Memory B cell (primary cell): ENCODE data around the gene DPP9.
A peak's percentile ranks its signal among the peaks of the same experiment; 100 is the strongest.

Experiments
- ATAC-seq: fragments of 150-1000 bp; cut with Tn5 transposase; 2 replicates; pipeline ENCODE4 v1.10.0; 2021; ENCODE audit warnings: low read depth, mild to moderate bottlenecking, moderate library complexity
- DNase-seq, 2 donors: peaks; one replicate each; pipeline ENCODE4 v3.0.0; 2022; ENCODE audit warnings: low spot score in 2 of 2
- H3K27ac Mint-ChIP-seq: one replicate; pipeline ENCODE4 v1.8.0; 2022; ENCODE audit warnings: mild to moderate bottlenecking, moderate library complexity, mixed read lengths
- H3K27me3 Mint-ChIP-seq: one replicate; pipeline ENCODE4 v1.8.0; 2022; ENCODE audit warnings: mixed read lengths
- H3K36me3 Mint-ChIP-seq: one replicate; pipeline ENCODE4 v1.8.0; 2022; ENCODE audit warnings: mild to moderate bottlenecking, mixed read lengths
- H3K4me1 Mint-ChIP-seq: one replicate; pipeline ENCODE4 v1.8.0; 2022; ENCODE audit warnings: mixed read lengths
- H3K4me3 Mint-ChIP-seq: one replicate; pipeline ENCODE4 v1.8.0; 2022; ENCODE audit warnings: mild to moderate bottlenecking, moderate library complexity, mixed read lengths
- H3K9me3 Mint-ChIP-seq: one replicate; pipeline ENCODE4 v1.8.0; 2022; ENCODE audit warnings: mixed read lengths

DPP9 gene

DNA sequence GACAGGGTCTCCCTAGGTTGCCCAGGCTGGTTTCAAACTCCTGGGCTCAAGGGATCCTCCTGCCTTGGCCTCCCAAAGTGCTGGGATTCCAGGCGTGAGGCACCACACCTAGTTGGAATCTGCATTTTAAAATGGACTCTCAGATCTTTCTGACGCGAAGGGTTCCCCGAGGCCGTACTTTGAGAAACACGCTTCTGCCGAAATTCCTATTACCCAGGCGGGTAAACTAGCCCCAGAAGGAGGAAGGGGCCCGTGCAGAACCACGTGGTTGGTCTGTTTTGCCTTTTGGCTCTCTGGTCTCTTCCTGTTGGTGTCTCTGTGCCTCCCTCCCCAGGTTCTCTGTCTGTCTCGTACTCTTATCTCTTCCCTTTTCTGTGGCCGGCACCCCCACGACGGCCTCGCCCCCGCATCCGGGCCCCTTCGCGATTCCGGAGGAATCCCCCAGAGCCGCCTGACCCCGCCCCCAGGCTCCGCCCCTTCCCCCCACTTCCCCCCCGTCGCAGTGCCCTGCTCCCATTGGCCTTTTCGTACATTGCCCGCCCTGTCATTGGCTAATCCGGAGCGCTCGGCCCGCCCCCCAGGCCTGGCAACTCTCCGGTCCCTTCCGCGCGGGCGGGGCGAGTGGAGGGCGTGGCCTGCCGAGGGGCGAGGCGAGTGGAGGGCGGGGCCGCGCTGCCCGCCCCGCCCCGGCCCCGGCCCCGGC is 84.7 kb downstream of the DPP9 start, which contains the start of gene TNFAIP8L1:
TNFAIP8L1 (plus strand) TSS at position 689 of the 703 bp plus-strand sequence. CDS start 12,354 bp downstream, outside the sequence.
- no peaks in the 10 kb centered on the region for H3K9me3 Mint-ChIP-seq
- peaks cover 20% of the 10 kb centered on the region for H3K4me1 Mint-ChIP-seq
- H3K36me3 Mint-ChIP-seq: peaks cover 2% of the 10 kb centered on the region
- DNase-seq: peak; percentile 98
- H3K27me3 Mint-ChIP-seq: no peaks in the 10 kb centered on the region
- H3K4me3 Mint-ChIP-seq: peak within 1 kb of the TSS; percentile 100
- peak within 1 kb of the TSS; percentile 94 for H3K27ac Mint-ChIP-seq
- peak; percentile 87 for ATAC-seq

- Mint-ChIP-seq H3K36me3 (peaks cover 2% of the 10 kb centered on the region), H3K27ac (peak overlapping the region; percentile 94), H3K4me3 (peak overlapping the region; percentile 8), H3K4me1 (peaks cover 22% of the 10 kb centered on the region), H3K9me3 (no peaks in the 10 kb centered on the region), H3K27me3 (no peaks in the 10 kb centered on the region)
- DNase-seq (no peak), ATAC-seq (no peak)
Measured at GRCh38 chr19:4638317-4638716, 85.3 kb downstream of the DPP9 start.

- no peak overlapping the region for H3K27ac Mint-ChIP-seq
- H3K9me3 Mint-ChIP-seq: no peaks in the 10 kb centered on the region
- H3K4me1 Mint-ChIP-seq: peaks cover 18% of the 10 kb centered on the region
- ATAC-seq: no peak
- H3K27me3 Mint-ChIP-seq: peaks cover 3% of the 10 kb centered on the region
- no peak for DNase-seq
- peak overlapping the region; percentile 68 for H3K4me3 Mint-ChIP-seq
- H3K36me3 Mint-ChIP-seq: no peaks in the 10 kb centered on the region
Measured at GRCh38 chr19:4636761-4637160, 86.9 kb downstream of the DPP9 start.

DNA sequence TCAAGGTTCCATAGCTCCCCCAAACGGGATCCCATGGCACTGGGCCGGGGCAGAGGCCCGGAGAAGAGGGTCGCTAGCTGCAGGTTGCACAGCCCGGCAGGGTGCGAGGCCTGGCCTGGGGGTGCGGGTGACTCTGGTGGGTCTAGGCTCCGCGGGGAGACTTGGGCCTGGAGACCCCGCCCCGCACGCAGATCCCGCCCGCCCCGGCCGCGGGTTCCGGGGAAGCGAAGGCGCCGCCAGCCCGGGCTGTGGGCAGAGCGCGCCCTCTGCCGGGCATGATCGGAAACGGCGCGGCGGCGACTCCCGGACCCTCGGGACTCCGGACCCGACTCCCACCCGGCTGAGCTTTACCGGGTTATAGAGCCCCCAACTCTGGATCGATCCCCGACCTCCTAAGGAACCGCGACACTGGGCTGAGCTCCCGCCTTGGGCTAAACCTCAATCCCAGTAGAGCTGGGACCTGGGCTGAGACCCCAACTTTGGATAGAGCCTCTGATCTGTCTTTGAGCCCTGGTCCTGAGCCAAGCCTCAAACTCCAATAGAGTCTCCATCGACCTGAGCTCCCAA is 87.4 kb downstream of the DPP9 start:
- Mint-ChIP-seq H3K36me3 (no peaks in the 10 kb centered on the region), H3K9me3 (no peaks in the 10 kb centered on the region), H3K4me1 (peaks cover 17% of the 10 kb centered on the region), H3K27me3 (peaks cover 3% of the 10 kb centered on the region), H3K27ac (no peak overlapping the region), H3K4me3 (peak overlapping the region; percentile 68)
- peak; percentile 76 to 91 for DNase-seq
- peak; percentile 4 for ATAC-seq

DNA sequence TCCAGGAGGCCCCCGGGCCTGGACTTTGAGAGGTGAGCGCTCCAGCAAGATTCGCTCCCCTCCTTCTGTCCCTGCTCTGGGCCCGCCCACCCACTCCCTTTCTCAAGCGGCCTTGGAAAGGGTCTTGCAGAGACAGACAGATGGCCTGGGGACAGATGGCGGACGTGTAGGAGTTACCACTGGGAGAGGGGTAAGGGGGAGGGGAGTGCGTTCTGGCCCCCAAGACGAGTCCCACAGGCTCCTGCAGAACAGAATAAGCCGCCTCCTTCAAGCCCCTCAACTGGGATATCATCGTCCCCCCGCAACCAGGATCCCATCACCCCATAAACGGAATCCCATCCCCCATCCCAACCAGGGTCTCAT is 87.9 kb downstream of the DPP9 start:
- H3K4me3 Mint-ChIP-seq: peak overlapping the region; percentile 65
- no peaks in the 10 kb centered on the region for H3K9me3 Mint-ChIP-seq
- H3K36me3 Mint-ChIP-seq: no peaks in the 10 kb centered on the region
- no peak for ATAC-seq
- no peak for DNase-seq
- H3K27me3 Mint-ChIP-seq: peaks cover 5% of the 10 kb centered on the region
- H3K27ac Mint-ChIP-seq: no peak overlapping the region
- H3K4me1 Mint-ChIP-seq: peaks cover 15% of the 10 kb centered on the region

DNA sequence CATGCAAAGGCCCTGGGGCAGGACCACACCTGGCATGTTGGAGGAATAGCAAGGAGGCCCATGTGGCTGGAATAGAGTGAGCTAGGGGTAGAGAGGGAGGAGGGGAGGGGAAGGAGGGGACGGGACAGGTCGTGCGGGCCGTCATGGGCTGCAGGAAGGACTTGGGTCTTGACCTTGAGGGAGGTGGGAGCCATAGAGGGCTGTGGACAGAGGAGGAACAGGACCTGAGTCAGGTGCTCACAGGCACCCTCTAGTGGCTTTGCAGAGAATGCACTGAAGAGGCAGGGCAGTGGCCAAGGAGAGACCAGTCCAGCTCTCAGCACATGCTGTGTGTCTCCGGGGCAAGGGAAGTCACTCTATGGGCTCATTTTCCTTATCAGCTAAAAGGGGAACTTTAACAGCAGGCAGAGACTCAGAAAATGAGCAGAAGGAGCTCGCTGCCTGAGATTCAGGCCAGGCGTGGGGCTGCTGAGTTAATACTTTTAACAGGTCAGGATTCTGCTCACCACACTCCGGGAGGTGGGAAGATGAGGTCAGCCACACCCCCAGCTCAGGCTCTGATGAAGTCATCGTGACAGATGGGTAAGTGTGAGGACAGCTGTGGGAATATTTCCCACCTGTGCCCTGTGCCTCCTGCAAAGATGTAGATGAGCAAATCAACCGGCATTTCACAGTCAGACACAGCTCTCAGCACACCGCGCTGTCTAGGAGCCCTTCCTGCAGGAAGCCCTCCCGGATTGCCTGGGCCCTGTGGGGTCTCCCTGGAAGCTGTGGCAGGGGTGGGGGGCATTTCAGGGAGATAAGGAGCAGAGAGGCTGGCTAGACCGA is 90.3 kb downstream of the DPP9 start:
- Mint-ChIP-seq H3K9me3 (no peaks in the 10 kb centered on the region), H3K36me3 (no peaks in the 10 kb centered on the region), H3K4me3 (no peak overlapping the region), H3K27me3 (peaks cover 7% of the 10 kb centered on the region), H3K27ac (no peak overlapping the region), H3K4me1 (peaks cover 7% of the 10 kb centered on the region)
- ATAC-seq (peak; percentile 58), DNase-seq (peak in 1 of 2 donors; percentile 60)
